CD1c-positive myeloid dendritic cell (primary cell): ENCODE measurements around the gene ZNF319.
A peak's percentile ranks its signal among the peaks of the same experiment; 100 is the strongest.

Experiments used
- DNase-seq: peaks from one replicate; pipeline ENCODE4 v3.0.0-alpha.2; 2016; ENCODE audit errors: extremely low spot score

The ZNF319 gene

DNA sequence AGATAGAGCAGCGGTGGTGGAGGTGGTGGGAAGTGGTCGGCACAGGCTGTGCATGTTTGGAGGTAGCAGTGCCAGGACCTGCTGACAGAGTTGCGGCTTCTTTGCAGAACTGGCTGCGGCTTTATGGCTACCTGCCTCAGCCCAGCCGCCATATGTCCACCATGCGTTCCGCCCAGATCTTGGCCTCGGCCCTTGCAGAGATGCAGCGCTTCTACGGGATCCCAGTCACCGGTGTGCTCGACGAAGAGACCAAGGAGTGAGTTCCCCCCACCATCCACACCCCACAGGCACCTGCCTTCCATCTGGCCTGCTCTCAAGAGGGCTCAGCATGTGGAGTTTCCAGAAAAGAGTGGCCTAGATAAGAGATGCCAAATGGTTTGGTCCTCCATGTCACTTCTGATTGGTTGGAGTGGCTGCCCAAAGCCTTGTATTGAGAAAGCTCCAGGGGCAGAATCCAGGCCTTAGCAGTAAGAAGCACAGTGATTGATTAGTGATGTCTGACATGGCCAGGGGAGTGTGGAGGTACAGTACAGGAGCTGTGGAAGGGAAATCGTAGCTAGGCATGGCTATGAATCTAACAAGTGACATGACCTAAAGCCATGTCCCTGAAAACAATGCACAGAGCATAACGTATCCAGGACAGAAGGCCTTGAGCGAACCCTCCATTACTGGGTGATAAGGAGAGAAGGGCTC is 37.0 kb upstream of the ZNF319 start:
- no peak for DNase-seq

DNA sequence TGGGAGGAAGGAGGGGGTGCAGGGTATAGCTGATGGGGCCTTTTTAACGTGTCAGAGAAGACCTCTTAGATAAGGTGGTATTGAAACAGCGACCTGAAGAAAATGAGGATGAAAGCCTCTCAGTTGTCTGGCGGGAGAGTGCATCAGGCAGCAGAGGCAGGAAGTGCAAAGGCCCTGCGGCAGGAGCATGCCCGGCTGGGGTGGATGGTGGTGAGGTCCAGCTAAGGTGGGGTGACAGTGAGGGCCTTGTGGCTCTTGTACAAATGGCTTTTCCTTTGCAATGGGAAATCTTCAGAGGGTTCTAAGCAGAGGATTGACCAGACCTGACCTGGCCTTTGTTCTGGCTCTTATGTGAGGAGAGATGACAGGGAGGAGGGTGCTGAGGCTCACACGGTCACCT is 36.5 kb upstream of the ZNF319 start:
- no peak for DNase-seq

GRCh38 chr16:58035356-58036170 is 35.1 kb upstream of the ZNF319 start:
- no peak for DNase-seq

- DNase-seq: no peak
Measured at GRCh38 chr16:58034774-58035173, 34.3 kb upstream of the ZNF319 start.

DNA sequence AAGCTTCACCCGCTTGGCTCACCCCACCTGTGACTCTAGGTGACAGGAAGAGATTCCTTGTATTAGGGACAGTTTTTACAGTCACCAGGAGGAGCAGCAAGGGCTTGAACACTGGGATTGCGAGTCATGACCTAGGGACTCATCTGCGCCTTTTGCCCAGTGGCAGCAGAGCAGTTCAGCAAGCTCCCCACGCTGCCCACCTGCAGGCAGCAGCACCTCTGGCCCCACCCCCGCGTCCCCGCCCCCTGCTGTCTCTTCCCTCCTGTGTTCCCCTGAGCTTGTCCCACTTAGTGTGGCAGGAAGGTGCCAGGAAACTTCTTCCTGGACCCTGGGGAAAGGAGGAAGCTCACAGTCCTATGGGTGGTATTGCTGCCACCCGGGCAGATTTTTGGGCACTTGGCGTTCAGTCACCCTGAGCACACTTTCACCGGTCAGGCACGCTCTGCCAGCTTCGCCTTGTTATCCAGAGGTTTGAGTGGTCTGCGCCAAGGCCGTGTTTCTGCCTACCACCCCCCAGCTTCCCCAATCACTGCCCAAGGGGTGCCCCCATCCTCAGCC is 33.7 kb upstream of the ZNF319 start:
- DNase-seq: no peak

GRCh38 chr16:58032710-58033293 is 32.3 kb upstream of the ZNF319 start:
- no peak for DNase-seq

DNA sequence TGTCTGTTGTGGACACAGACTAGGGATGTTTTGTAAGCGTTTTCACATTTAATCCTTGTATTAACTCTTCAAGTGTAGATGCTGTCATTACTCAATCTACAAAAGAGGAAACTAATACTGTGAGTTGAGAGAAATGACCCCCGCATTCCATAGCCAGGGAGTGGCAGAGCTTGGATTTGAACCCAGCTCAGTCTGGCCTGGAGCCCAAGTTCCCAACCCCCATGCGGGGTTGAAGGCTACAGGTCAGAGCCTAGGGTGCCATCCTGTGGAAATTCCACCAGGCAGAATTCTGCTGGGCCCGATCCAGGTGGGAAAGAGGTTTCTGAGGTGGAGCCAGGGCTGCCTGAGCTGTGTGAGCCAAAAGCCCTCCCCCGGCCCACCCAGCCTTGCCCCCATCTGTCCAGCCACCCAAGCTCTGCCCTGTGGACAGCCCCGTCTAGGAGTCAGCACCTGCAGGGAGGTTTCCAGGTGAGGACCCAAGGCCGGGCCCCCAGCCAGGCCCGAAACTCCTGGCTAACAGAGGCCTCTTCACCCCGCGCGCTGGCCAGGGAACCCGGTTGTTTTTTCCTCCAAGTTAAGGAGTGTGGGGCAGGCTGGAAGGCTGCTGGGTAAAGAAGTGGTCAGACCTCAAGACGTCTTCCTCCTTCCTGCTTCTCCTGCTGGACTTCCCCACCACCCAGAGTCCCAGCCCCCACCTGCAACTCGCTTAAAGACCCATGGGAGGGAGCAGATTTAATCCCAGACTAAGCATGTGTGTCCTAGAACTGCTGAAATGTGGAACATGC is 30.7 kb upstream of the ZNF319 start:
- DNase-seq: no peak

- no peak for DNase-seq
Measured at GRCh38 chr16:58030136-58030840, 29.8 kb upstream of the ZNF319 start.

- no peak for DNase-seq
Measured at GRCh38 chr16:58029410-58029809, 28.9 kb upstream of the ZNF319 start.

GRCh38 chr16:58028541-58029070 is 28.1 kb upstream of the ZNF319 start:
- DNase-seq: no peak

DNA sequence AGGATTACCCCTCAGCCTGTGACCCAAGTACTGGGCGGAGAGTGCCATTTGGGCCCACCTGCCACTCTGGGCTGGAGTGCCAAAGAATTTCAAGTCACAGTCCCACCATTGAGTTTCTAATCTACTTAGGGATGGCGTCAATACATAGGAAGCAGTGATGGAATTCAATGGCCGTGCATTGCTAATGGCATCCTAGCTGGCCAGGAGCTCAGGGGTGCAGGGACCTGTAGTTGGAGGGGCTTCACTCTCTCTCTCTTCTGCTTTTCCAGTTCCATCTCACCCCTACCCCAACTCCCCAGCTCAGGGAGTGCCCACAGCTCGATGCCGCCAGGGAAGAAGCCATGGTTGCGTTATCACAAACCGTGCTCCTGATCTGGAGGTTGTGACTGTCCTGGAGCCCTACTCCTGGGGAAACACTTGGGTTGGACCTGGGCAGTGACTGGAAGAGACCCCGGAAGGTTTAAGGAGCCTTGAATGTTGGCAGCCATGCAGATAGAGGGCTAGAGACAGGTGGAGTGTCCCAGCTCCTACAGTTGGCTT is 27.5 kb upstream of the ZNF319 start:
- DNase-seq: no peak

- no peak for DNase-seq
Measured at GRCh38 chr16:58027161-58027915, 26.9 kb upstream of the ZNF319 start.

- DNase-seq: no peak
Measured at GRCh38 chr16:58026705-58027160, 26.3 kb upstream of the ZNF319 start.

DNA sequence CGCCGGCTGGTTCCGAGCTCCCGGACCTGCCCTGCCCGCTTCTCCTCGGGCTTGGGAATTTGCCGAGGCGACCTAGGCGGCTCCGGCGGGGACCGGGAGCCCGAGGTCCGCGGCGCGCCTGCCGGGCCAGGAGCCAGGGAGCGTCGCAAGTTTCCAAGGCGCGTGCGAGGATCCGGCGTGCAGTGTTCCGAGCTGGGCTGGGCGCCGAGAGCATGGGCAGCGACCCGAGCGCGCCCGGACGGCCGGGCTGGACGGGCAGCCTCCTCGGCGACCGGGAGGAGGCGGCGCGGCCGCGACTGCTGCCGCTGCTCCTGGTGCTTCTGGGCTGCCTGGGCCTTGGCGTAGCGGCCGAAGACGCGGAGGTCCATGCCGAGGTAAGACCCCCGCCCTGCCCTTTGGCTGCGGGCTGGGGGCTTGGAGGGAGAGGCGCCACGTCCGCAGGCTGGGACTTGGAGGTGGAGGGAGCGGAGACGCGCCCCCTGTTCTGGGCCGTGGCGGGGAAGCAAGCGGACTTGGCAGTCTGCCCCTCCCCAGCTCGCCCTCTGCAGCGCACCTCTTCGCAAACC is 25.8 kb upstream of the ZNF319 start:
- peak; percentile 13 for DNase-seq

DNA sequence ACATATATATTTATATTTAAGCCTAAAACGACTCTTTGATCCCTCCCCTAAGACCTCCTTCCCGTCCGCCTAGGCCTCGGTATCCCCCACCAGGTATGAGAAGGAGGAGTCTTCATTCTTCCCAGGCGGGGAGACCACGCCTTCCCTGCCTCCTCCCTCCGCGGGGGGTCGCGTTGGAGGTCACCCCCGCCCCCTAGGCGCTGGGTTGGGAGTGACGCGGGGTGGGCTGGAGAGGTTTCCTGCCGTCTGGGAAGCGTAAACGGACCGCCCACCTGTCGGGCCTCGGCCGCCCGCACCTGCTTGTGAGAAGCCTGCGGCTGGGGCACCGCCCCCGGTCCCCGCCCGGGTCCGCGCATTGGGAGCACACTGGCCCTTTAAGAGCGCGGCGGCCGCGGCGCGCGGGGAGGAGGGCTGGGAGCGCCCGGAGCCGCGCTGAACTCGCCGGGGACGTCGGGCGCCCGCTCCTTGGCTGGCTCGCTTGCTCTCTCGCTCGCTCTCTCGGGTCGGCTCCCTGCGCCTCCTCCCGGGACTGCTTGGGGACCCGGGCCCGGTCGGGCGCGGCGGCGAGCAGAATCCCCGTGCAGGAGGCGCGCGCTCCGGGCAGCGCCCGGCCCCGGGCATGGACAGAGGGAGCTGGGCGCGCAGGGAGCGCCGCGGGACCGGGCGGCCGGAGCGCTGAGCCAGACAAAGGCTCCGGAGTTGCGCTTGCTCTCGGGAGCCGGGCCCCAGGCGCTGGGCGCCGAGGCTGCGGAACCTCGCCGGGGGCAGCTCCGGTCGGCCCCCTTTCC is 25.1 kb upstream of the ZNF319 start, which contains the start of gene MMP15:
MMP15 (plus strand) TSS at position 404 of the 788 bp plus-strand sequence. CDS start 597 bp downstream, outside the sequence.
- DNase-seq: peak; percentile 42

- peak; percentile 21 for DNase-seq
Measured at GRCh38 chr16:58024486-58025350, 24.2 kb upstream of the ZNF319 start.

DNA sequence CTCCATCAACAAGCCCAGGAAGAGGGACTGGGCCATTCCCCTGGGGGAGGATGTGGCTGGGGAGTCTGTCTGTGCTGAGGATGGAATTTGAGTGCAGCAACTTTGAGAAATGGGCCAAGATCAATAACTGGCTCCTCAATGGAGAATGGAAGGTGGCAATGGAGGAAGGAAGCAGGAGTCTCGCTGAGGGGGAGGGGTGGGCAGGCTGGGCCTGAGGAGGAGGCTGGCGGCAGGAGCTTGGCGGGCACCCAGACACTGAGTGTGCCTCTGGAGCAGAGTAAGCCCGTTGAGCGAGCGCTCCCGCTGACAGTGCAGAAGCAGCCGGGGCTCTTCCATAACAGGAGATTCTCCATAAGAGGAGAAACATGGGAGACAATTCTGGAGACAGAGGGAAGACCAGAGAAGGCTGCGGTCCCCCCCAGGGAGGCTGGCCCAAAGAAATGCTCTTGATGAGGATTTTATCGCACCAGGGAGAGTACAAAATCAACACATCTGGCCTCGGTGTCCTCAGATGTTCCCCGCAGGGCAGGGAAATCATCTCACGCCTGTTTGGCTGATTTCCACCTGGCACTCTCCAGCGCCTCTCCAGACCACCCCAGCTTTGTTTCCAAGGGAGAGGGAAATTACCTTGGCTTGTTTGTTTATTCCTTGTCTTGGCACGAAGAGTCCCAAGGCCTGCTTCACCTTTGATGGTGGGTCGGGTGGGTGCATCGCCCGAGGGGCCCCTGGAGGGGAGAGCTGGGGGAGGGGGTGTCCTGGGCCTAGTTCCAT is 22.3 kb upstream of the ZNF319 start:
- DNase-seq: no peak
